K562 (cell line): ENCODE data around the gene DCAF8. TPM values are rescaled to one million over a fixed set of nuclear protein-coding genes. Genes with fewer than 3 reads are reported as not detected.

ENCODE experiments used
- DIDO1 ChIP-seq: fragments of 450-650 bp; IDR thresholded peaks from 2 replicates; pipeline ENCODE4 v1.6.1; 2016; ENCODE audit warnings: low read depth, missing biosample characterization, missing genetic modification characterization
- MAFG ChIP-seq: fragments of 450-650 bp; conservative IDR thresholded peaks from 2 replicates; pipeline ENCODE4 v1.6.1; 2016; ENCODE audit warnings: missing genetic modification characterization, missing compliant biosample characterization
- MTA2 ChIP-seq: fragments of 450-650 bp; IDR thresholded peaks from 2 replicates; pipeline ENCODE4 v1.6.1; 2016; ENCODE audit warnings: low read depth
- SRSF7 ChIP-seq: fragments of 200-400 bp; formaldehyde crosslinking; optimal IDR thresholded peaks from 2 replicates; pipeline ENCODE3; 2017; ENCODE audit warnings: mild to moderate bottlenecking, low read depth, low read length
- STAT5A ChIP-seq: IDR thresholded peaks from 2 replicates; pipeline ENCODE4 v1.6.1; 2012; ENCODE audit warnings: low read length, inconsistent platforms, borderline replicate concordance
- polyA plus RNA-seq, 8 experiments: library from polyadenylated mRNA; depleted of rRNA in 4 of 8; stranded (reverse) in 5 of 8; unstranded in 3 of 8; fragments of >200 nt; fragmentation: Nextera tagmentation in 2 of 8; fragmentation: Illumina TruSeq in 1 of 8; extraction: Ambion mirVana in 2 of 8; extraction: Trizol in 1 of 8; gene quantifications; 2 replicates each; pipeline versions ENCODE4 v1.2.1 to v1.2.3, GENCODE V29; 2011 to 2014; ENCODE audit warnings: inconsistent platforms in 1 of 8, missing spikeins in 1 of 8
- total RNA-seq, 7 experiments: library from RNA; depleted of rRNA in 6 of 7; stranded (reverse); fragments of >200 nt in 6 of 7; fragmentation: Illumina TruSeq in 2 of 7; extraction: Trizol in 2 of 7; gene quantifications; 2 replicates each; pipeline versions ENCODE4 v1.2.1 to v1.2.3, GENCODE V29; 2011 to 2021; ENCODE audit warnings: low replicate concordance in 1 of 7
- TF ChIP-seq, protein P1 (sequence below): fragments of 200-600 bp; sonication (generic); IDR thresholded peaks from one replicate; pipeline ENCODE4 v1.6.1; 2012; ENCODE audit warnings: mild to moderate bottlenecking, low read depth, low read length, inconsistent platforms
- TF ChIP-seq, protein P2 (sequence below): fragments of 450-650 bp; IDR thresholded peaks from 2 replicates; pipeline ENCODE4 v1.6.1; 2018; ENCODE audit not compliant: partially characterized antibody
- TF ChIP-seq, protein P3 (sequence below), 2 experiments: fragments of 450-650 bp in 1 of 2; sonication (generic) in 1 of 2; formaldehyde crosslinking in 1 of 2; IDR thresholded peaks in 1 of 2; conservative IDR thresholded peaks in 1 of 2; 2 replicates each; pipeline versions ENCODE4 v1.6.1 to v1.8.1; 2016 to 2023; ENCODE audit warnings: mild to moderate bottlenecking in 2 of 2, moderate library complexity in 2 of 2, inconsistent platforms in 1 of 2, missing genetic modification reagents in 1 of 2

The DCAF8 gene
- total and polyA plus RNA-seq, 9 of the 15 experiments (the other 6 are each of a cell fraction or from before 2014, with no cell fraction given), result 11.6 to 149 (median 81.3) TPM

GRCh38 chr1:160261893-160262794, at the start of gene DCAF8 (continued):
- TF ChIP-seq, protein P1, sequence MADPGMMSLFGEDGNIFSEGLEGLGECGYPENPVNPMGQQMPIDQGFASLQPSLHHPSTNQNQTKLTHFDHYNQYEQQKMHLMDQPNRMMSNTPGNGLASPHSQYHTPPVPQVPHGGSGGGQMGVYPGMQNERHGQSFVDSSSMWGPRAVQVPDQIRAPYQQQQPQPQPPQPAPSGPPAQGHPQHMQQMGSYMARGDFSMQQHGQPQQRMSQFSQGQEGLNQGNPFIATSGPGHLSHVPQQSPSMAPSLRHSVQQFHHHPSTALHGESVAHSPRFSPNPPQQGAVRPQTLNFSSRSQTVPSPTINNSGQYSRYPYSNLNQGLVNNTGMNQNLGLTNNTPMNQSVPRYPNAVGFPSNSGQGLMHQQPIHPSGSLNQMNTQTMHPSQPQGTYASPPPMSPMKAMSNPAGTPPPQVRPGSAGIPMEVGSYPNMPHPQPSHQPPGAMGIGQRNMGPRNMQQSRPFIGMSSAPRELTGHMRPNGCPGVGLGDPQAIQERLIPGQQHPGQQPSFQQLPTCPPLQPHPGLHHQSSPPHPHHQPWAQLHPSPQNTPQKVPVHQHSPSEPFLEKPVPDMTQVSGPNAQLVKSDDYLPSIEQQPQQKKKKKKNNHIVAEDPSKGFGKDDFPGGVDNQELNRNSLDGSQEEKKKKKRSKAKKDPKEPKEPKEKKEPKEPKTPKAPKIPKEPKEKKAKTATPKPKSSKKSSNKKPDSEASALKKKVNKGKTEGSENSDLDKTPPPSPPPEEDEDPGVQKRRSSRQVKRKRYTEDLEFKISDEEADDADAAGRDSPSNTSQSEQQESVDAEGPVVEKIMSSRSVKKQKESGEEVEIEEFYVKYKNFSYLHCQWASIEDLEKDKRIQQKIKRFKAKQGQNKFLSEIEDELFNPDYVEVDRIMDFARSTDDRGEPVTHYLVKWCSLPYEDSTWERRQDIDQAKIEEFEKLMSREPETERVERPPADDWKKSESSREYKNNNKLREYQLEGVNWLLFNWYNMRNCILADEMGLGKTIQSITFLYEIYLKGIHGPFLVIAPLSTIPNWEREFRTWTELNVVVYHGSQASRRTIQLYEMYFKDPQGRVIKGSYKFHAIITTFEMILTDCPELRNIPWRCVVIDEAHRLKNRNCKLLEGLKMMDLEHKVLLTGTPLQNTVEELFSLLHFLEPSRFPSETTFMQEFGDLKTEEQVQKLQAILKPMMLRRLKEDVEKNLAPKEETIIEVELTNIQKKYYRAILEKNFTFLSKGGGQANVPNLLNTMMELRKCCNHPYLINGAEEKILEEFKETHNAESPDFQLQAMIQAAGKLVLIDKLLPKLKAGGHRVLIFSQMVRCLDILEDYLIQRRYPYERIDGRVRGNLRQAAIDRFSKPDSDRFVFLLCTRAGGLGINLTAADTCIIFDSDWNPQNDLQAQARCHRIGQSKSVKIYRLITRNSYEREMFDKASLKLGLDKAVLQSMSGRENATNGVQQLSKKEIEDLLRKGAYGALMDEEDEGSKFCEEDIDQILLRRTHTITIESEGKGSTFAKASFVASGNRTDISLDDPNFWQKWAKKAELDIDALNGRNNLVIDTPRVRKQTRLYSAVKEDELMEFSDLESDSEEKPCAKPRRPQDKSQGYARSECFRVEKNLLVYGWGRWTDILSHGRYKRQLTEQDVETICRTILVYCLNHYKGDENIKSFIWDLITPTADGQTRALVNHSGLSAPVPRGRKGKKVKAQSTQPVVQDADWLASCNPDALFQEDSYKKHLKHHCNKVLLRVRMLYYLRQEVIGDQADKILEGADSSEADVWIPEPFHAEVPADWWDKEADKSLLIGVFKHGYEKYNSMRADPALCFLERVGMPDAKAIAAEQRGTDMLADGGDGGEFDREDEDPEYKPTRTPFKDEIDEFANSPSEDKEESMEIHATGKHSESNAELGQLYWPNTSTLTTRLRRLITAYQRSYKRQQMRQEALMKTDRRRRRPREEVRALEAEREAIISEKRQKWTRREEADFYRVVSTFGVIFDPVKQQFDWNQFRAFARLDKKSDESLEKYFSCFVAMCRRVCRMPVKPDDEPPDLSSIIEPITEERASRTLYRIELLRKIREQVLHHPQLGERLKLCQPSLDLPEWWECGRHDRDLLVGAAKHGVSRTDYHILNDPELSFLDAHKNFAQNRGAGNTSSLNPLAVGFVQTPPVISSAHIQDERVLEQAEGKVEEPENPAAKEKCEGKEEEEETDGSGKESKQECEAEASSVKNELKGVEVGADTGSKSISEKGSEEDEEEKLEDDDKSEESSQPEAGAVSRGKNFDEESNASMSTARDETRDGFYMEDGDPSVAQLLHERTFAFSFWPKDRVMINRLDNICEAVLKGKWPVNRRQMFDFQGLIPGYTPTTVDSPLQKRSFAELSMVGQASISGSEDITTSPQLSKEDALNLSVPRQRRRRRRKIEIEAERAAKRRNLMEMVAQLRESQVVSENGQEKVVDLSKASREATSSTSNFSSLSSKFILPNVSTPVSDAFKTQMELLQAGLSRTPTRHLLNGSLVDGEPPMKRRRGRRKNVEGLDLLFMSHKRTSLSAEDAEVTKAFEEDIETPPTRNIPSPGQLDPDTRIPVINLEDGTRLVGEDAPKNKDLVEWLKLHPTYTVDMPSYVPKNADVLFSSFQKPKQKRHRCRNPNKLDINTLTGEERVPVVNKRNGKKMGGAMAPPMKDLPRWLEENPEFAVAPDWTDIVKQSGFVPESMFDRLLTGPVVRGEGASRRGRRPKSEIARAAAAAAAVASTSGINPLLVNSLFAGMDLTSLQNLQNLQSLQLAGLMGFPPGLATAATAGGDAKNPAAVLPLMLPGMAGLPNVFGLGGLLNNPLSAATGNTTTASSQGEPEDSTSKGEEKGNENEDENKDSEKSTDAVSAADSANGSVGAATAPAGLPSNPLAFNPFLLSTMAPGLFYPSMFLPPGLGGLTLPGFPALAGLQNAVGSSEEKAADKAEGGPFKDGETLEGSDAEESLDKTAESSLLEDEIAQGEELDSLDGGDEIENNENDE, result no peak
- TF ChIP-seq MTA2, result no peak
- TF ChIP-seq, protein P2, sequence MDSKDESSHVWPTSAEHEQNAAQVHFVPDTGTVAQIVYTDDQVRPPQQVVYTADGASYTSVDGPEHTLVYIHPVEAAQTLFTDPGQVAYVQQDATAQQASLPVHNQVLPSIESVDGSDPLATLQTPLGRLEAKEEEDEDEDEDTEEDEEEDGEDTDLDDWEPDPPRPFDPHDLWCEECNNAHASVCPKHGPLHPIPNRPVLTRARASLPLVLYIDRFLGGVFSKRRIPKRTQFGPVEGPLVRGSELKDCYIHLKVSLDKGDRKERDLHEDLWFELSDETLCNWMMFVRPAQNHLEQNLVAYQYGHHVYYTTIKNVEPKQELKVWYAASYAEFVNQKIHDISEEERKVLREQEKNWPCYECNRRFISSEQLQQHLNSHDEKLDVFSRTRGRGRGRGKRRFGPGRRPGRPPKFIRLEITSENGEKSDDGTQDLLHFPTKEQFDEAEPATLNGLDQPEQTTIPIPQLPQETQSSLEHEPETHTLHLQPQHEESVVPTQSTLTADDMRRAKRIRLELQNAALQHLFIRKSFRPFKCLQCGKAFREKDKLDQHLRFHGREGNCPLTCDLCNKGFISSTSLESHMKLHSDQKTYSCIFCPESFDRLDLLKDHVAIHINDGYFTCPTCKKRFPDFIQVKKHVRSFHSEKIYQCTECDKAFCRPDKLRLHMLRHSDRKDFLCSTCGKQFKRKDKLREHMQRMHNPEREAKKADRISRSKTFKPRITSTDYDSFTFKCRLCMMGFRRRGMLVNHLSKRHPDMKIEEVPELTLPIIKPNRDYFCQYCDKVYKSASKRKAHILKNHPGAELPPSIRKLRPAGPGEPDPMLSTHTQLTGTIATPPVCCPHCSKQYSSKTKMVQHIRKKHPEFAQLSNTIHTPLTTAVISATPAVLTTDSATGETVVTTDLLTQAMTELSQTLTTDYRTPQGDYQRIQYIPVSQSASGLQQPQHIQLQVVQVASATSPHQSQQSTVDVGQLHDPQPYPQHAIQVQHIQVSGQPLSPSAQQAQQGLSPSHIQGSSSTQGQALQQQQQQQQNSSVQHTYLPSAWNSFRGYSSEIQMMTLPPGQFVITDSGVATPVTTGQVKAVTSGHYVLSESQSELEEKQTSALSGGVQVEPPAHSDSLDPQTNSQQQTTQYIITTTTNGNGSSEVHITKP, result no peak
- no peak for TF ChIP-seq SRSF7
- no peak for TF ChIP-seq STAT5A
- TF ChIP-seq, protein P3, sequence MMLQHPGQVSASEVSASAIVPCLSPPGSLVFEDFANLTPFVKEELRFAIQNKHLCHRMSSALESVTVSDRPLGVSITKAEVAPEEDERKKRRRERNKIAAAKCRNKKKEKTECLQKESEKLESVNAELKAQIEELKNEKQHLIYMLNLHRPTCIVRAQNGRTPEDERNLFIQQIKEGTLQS (IDR thresholded peaks at IDR 0.05), result peak; percentile 46
- TF ChIP-seq, protein P3 (CRISPR knock-in tag; conservative IDR thresholded peaks at IDR 0.05), result no peak
- no peak for TF ChIP-seq MAFG (tag)
- no peak for TF ChIP-seq DIDO1 (tag)
